Stimulated activated CD8-positive, alpha-beta memory T cell treated with anti-CD3 and anti-CD28 coated beads, Interleukin-15, amount 100 ng/mL, for 24 hours (primary cell): Measurements from ENCODE around the gene CC2D2A.
"Not testable (repeated sequence)": the region's sequence is repeated elsewhere in the genome, so short reads cannot be mapped to it uniquely, and the experiment has no call there.

ENCODE experiments used
- DNase-seq: peaks from one replicate; pipeline ENCODE4 v3.0.0-alpha.2; 2020; ENCODE audit warnings: low read depth

Gene CC2D2A

GRCh38 chr4:15557786-15558550, 88.3 kb downstream of the CC2D2A start:
- DNase-seq, result no peak

DNA sequence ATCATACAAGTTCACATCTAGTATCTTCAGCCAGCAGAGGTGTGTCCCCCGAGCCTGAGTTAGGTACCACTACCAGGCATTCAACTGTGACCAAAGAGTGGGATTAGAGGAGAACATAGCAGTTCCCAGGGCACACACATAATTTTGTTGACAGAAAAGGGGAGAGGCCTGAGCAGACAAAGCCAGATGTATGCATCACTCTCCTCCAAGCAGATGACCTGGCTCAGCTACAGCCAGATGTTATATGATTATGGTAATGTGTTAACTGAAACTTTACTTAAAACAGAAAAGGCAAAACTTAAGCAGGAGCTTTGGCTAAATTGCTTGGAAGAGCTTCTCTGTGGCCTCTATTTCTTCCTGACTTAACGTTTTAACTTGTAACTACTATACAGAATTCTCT, 88.9 kb downstream of the CC2D2A start:
- no peak for DNase-seq

DNA sequence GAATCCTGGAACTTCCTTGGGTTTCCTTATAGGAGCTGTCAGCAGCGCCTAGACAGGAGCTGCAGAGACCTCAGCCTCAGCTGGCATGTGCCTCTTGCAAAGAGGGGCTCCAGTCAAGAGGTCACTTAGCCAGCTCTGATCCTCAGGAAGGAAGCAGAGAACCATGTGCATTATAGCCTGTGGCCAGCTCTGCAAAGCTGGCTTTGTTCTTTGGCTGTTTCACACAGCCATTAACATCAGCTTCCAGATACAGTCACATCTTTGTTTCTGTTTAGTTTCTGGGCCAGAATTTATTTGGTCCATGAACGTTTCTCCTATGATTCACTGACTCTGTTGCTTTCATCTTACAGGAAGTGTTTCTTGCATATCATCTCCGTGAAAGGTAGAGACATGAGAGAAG, 92.4 kb downstream of the CC2D2A start:
- DNase-seq, result no peak

GRCh38 chr4:15562623-15563022, 92.9 kb downstream of the CC2D2A start:
- no peak for DNase-seq

DNA sequence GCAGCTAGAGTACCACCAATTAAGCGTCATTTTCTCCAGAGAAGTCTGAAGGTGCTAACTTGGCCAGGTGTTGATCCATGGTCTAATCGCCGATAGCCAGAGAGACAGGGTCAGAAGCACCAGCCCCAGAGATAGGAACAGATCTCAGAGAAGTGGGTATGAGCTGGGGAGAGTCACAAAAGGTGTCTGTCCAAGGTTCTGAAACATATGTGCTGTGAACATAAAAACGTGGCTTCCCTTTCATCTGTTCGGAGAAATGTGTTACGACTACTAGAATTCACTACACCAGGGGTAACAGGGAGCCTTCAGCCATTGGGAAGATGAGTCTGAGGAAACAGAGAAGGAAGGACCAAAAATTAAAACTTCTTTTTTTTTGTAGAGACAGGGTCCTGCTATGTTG, 94.2 kb downstream of the CC2D2A start:
- DNase-seq, result no peak

- no peak for DNase-seq
These were observed 99.1 kb downstream of the CC2D2A start for GRCh38 chr4:15568821-15569220.

DNA sequence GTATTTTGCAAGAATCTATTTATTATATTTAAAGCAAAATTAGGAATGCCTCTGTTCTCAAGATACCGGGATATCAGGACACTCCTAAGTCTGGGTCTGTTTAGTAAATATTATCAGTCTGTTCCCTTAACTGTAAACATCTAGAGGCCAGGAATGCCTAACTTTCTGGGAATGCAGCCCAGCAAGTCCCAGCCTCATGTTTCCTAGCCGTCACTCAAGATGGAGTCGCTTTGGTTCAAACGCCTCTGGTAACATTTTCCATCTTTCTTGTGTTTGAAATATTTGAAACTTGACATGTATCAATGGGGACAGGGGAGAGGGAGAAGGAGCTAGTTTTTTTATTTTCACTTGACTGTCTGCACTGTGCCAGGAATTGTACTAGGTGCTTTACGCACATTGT, 100.1 kb downstream of the CC2D2A start:
- no peak for DNase-seq

- DNase-seq, result no peak
These were observed 106.3 kb downstream of the CC2D2A start for GRCh38 chr4:15575966-15576365.

DNA sequence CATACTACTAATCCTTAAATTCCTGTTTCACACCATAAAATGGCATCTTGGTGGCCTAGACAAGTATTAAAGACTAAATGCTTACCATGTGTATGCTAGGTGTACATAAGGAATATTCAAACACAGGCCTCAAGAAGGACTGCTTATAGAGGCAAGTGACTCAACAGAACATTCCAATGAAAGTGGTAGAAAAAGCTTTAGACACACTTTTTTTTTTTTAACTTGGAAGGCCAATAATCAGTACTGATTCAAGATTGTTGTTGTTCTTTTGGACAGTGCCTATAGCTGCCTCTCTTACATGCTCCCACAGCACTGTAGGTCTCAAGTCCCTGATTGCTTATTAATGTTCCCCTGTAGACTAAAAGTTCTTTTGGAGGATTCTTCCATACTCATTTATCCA, 107.8 kb downstream of the CC2D2A start:
- DNase-seq, result no peak

DNA sequence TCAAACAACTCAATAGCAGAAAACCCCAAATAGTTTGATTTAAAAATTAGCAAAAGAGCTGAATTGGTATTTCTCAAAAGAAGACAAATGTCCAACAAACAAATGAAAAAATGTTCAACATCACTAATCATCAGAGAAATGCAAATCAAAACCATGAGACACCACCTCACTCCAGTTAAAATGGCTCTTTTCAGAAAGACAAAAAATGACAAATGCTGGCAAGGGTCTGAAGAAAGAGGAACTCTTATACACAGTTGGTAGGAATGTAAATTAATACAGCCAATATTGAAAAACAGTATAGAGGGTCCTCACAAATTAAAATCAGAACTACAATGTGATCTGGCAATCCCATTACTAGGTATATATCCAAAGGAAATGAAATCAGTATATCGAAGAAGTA, 115.1 kb downstream of the CC2D2A start:
- no peak for DNase-seq

- no peak for DNase-seq
These were observed 115.6 kb downstream of the CC2D2A start for GRCh38 chr4:15585331-15585730.

DNA sequence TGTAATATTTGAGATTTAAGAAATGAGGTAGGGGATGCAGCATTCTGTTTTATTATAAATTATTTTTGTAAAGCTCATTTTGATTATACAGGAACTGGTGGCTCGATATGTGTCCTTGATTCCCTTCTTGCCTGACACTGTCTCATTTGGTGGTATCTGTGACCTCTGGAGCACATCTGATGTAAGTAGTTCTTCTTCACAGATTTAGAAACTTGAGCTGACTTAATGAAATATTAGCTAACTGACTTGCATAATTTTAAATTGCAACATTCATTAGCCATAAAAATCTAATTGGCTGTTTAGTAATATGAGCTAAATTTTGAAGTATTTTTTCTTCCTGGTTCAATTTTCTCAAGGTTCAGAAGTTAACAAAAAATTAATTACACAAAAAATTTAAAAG, 116.4 kb downstream of the CC2D2A start:
- DNase-seq, result no peak

DNA sequence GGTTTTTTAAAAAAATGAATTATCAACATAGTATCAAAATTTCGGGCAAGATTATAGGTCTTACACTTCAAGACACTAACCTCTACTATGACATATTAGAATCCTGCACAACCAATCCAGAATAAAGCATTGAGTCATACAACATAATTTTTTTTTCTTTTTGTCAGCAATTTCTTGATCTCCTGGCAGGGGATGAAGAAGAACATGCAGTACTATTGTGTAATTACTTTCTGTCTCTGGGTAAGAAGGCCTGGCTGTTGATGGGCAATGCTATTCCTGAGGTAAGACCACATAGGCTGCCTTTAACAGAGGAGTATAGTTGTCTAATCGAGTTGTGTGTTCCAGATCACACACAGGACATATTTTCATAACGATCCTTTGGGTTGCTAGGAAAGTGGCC, 118.0 kb downstream of the CC2D2A start:
- no peak for DNase-seq

DNA sequence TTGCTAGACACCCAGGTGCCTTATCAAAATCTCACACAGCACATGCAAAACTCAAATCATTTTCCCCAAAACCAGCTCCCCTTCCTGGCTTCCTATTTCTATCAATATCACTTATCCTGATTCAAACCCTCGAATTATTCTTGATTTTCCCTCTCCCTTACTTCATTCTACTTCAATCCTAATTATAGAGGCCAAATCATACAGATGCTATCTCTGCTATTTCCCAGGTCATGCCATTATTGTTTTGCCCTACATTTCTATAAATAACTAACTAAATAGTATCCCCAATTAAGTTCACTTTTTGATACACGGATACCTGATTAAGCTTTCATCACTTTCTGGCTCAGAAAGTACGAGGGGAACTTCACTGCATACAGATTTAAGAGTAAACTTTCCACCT, 123.1 kb downstream of the CC2D2A start:
- no peak for DNase-seq

DNA sequence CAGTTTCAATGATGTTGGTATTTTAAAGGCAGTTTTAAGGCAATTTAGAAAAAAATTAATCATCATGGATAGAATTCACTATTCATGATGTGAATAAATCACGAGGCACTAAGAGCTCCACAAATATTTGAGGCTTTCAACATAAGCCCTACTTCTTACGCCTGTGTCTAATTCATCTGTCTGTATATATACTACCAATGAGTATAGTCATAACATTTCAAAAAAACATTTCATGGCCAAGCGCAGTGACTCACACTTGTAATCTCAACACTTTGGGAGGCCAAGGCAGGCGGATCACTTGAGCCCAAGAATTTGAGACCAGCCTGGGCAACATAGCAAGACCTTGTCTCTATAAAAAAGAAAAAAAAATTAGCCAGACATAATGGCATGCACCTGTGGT, 129.0 kb downstream of the CC2D2A start:
- DNase-seq, result no peak

- no peak for DNase-seq
These were observed 130.5 kb downstream of the CC2D2A start for GRCh38 chr4:15600176-15600575.

GRCh38 chr4:15601862-15602261, 132.2 kb downstream of the CC2D2A start:
- no peak for DNase-seq

DNA sequence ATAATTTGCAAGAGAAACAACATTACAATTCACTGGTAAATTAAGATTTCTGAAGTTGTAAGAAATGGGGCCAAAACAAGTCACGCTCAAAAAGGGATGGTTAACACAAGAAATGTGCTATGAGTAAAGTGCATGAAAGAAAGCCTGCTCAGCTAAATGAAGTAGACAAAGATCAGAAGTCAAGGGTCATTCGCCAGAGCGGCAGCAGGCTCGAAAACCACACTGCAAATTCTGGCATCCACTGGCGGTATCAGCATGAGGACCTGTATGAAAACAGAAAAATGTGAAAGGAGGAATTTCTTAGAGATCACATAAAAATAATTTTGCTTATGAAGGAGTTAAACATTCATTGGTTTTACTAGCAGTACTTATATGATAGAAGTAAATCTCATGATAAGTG, 135.9 kb downstream of the CC2D2A start:
- DNase-seq, result no peak

GRCh38 chr4:15610855-15611254, 141.2 kb downstream of the CC2D2A start:
- DNase-seq, result no peak

- no peak for DNase-seq
These were observed 142.5 kb downstream of the CC2D2A start for GRCh38 chr4:15612136-15612535.

DNA sequence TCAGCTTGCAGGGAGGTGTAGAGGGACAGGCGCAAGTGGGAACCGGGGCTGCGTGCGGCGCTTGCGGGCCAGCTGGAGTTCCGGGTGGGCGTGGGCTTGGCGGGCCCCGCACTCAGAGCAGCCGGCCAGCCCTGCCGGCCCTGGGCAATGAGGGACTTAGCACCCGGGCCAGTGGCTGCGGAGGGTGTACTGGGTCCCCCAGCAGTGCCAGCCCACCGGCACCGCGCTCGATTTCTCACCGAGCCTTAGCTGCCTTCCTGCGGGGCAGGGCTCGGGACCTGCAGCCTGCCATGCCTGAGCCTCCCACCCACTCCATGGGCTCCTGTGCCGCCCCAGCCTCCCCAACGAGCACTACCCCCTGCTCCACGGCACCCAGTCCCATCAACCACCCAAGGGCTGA, 145.2 kb downstream of the CC2D2A start:
- not testable (repeated sequence) for DNase-seq

DNA sequence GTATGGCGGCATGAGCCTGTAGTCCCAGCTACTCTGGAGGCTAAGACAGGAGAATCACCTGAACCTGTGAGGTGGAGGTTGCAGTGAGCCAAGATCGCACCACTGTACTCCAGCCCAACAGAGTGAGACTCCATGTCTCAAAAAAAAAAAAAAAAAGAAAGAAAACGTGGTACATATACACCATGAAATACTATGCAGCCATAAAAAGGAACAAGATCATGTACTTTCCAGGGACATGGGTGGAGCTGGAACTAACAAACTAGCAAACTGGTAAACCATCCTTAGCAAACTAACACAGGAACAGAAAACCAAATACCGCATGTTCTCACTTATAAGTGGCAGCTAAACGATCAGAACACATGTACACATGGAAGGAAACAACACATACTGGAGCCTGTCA, 147.7 kb downstream of the CC2D2A start:
- DNase-seq, result not testable (repeated sequence)

DNA sequence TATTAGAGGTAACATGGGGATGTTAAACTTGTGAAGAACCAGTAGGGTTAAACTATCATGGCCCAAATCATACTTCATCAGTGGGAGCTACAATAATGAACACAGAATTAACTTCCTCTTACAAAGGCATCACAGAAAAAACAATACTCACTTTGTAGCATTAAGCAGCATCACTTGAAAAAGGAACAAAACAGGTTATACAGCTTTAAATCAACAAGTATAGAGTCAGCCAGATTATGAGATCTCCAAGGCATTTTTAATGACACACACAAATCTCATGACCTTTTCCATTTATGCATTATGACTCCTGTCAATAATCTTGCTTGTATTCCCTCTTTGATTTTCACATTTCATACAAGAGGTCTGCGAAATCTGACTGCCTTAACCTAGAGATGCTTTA, 167.1 kb downstream of the CC2D2A start:
- no peak for DNase-seq

- no peak for DNase-seq
These were observed 168.7 kb downstream of the CC2D2A start for GRCh38 chr4:15638418-15638817.

DNA sequence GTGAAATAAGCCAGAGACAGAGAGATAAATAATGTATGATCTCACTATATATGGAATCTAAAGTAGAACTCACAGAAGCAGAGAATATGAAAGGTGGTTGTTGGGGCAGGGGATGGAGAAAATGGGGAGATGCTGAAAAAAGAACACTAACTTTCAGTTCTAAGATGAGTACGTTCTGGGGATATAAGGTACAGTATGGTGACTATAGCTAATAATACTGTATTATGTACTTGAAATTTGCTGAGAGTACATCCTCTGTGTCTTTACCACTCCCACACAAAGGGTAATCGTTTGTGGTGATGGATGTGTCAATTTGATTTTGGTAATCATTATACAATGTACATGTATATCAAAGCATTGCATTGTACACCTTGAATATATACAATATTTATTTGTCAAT, 178.9 kb downstream of the CC2D2A start:
- DNase-seq, result no peak
